Measurements from ENCODE around the gene ZC3HAV1.
"Not testable (repeated sequence)": the region's sequence is repeated elsewhere in the genome, so short reads cannot be mapped to it uniquely, and the experiment has no call there.

The ZC3HAV1 gene

DNA sequence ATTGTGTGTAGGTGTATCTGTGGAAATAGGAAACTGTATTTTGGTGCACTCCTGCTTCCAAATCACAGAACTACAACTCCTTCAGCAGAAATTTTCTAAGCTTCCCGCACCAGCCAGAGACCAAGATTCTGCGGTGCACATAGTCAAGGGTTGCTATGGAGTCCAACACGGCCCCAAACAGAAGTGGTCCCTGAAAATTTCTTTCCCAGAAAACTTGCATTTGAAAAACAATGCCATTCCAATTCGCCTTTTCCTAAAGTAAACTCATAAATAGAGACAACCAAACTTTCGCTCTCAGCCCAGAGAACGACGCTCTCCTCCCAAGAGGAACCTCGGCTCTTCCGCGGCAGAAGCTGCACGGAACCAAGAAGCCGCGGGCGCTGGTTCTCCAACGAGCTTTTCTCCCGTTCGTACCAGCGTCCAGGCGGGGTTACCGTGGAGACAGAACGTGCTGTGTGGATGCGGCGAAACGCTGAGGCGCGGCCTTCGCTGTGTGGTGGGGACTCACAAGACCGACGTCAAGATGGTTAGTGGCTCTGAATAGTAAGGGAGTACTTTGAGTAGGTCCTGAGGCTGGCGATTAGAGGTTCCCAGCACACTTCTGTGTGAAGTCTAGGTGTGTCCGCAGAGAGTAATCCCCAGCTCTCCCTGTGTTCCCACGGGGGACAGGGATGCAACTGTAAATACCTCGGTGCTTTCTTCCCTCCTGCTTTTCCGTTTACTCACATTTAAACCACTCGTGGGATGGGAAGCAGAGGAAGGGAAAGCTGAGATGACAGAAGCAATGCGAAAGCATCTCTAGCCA, 24.0 kb upstream of the ZC3HAV1 start:
- H3K27ac ChIP-seq (ENCODE audit: low read length): peak overlapping the region; percentile 20

GRCh38 chr7:139132887-139133286, 23.4 kb upstream of the ZC3HAV1 start:
- no peak overlapping the region; the same call in 1 of the 2 replicates for H3K27ac ChIP-seq (ENCODE audit: low read length)
- no peaks in the 10 kb centered on the region for H3K9me3 ChIP-seq (ENCODE audit: insufficient read depth, low read length)
- H3K9ac ChIP-seq (ENCODE audit: low read length): peak overlapping the region; percentile 61
- H3K4me2 ChIP-seq (ENCODE audit: low read length): peak overlapping the region; percentile 95
- TF ChIP-seq, protein P1, sequence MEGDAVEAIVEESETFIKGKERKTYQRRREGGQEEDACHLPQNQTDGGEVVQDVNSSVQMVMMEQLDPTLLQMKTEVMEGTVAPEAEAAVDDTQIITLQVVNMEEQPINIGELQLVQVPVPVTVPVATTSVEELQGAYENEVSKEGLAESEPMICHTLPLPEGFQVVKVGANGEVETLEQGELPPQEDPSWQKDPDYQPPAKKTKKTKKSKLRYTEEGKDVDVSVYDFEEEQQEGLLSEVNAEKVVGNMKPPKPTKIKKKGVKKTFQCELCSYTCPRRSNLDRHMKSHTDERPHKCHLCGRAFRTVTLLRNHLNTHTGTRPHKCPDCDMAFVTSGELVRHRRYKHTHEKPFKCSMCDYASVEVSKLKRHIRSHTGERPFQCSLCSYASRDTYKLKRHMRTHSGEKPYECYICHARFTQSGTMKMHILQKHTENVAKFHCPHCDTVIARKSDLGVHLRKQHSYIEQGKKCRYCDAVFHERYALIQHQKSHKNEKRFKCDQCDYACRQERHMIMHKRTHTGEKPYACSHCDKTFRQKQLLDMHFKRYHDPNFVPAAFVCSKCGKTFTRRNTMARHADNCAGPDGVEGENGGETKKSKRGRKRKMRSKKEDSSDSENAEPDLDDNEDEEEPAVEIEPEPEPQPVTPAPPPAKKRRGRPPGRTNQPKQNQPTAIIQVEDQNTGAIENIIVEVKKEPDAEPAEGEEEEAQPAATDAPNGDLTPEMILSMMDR (IDR thresholded peaks at IDR 0.05; ENCODE audit: low read depth, low read length): no peak
- no peaks in the 10 kb centered on the region for H3K27me3 ChIP-seq (ENCODE audit: low read depth, low read length)
- no peaks in the 10 kb centered on the region for H4K20me1 ChIP-seq (ENCODE audit: insufficient read depth, low read length)
- peak overlapping the region; percentile 95 for H3K4me3 ChIP-seq (ENCODE audit: low read length)
- peaks cover 27% of the 10 kb centered on the region for H3K4me1 ChIP-seq (ENCODE audit: low read length)
- H3K79me2 ChIP-seq (ENCODE audit: low read length): no peaks in the 10 kb centered on the region
- H3K36me3 ChIP-seq (replicated peaks; ENCODE audit: low read depth, low read length): no peaks in the 10 kb centered on the region
- H2AFZ ChIP-seq (ENCODE audit: low read depth, low read length): peak overlapping the region; percentile 94

More for the DNA sequence above, 24.0 kb upstream of the ZC3HAV1 start:
- TF ChIP-seq, protein P1 (IDR thresholded peaks at IDR 0.05; ENCODE audit: low read depth, low read length): no peak
- no peak for TF ChIP-seq EZH2phosphoT487 (IDR thresholded peaks at IDR 0.05; ENCODE audit: low read depth)
- Histone ChIP-seq H3K36me3 (replicated peaks; ENCODE audit: low read depth, low read length) (no peaks in the 10 kb centered on the region), H3K79me2 (ENCODE audit: low read length) (no peaks in the 10 kb centered on the region), H3K9me3 (ENCODE audit: insufficient read depth, low read length) (no peaks in the 10 kb centered on the region), H3K9ac (ENCODE audit: low read length) (peak overlapping the region; percentile 61), H3K4me2 (ENCODE audit: low read length) (peak overlapping the region; percentile 95), H4K20me1 (ENCODE audit: insufficient read depth, low read length) (no peaks in the 10 kb centered on the region), H3K4me1 (ENCODE audit: low read length) (peaks cover 25% of the 10 kb centered on the region), H3K27me3 (ENCODE audit: low read depth, low read length) (no peaks in the 10 kb centered on the region), H3K4me3 (ENCODE audit: low read length) (peak overlapping the region; percentile 95), H2AFZ (ENCODE audit: low read depth, low read length) (peak overlapping the region; percentile 94)

GRCh38 chr7:139131601-139132041, 22.1 kb upstream of the ZC3HAV1 start:
- Histone ChIP-seq H3K9me3 (ENCODE audit: insufficient read depth, low read length) (no peaks in the 10 kb centered on the region), H3K4me2 (ENCODE audit: low read length) (peak overlapping the region; percentile 95), H3K79me2 (ENCODE audit: low read length) (no peaks in the 10 kb centered on the region), H2AFZ (ENCODE audit: low read depth, low read length) (peak overlapping the region; percentile 75), H3K27ac (ENCODE audit: low read length) (peak overlapping the region; percentile 59), H3K4me1 (ENCODE audit: low read length) (peaks cover 40% of the 10 kb centered on the region), H3K9ac (ENCODE audit: low read length) (peak overlapping the region; percentile 23; the same call in 1 of the 2 replicates), H3K4me3 (ENCODE audit: low read length) (peak overlapping the region; percentile 48), H4K20me1 (ENCODE audit: insufficient read depth, low read length) (no peaks in the 10 kb centered on the region), H3K36me3 (replicated peaks; ENCODE audit: low read depth, low read length) (no peaks in the 10 kb centered on the region), H3K27me3 (ENCODE audit: low read depth, low read length) (no peaks in the 10 kb centered on the region)
- no peak for TF ChIP-seq EZH2phosphoT487 (IDR thresholded peaks at IDR 0.05; ENCODE audit: low read depth)
- TF ChIP-seq, protein P1 (IDR thresholded peaks at IDR 0.05; ENCODE audit: low read depth, low read length): no peak

DNA sequence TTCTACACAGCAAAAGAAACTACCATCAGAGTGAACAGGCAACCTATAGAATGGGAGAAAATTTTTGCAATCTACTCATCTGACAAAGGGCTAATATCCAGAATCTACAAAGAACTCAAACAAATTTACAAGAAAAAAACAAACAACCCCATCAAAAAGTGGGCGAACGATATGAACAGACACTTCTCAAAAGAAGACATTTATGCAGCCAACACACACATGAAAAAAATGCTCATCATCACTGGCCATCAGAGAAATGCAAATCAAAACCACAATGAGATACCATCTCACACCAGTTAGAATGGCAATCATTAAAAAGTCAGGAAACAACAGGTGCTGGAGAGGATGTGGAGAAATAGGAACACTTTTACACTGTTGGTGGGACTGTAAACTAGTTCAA, 20.3 kb upstream of the ZC3HAV1 start:
- peaks cover 58% of the 10 kb centered on the region for H3K4me1 ChIP-seq (ENCODE audit: low read length)
- not testable (repeated sequence) for H3K9ac ChIP-seq (ENCODE audit: low read length); H3K27me3 ChIP-seq (ENCODE audit: low read depth, low read length); H2AFZ ChIP-seq (ENCODE audit: low read depth, low read length); H3K27ac ChIP-seq (ENCODE audit: low read length); H3K9me3 ChIP-seq (ENCODE audit: insufficient read depth, low read length); H4K20me1 ChIP-seq (ENCODE audit: insufficient read depth, low read length); H3K79me2 ChIP-seq (ENCODE audit: low read length); H3K4me3 ChIP-seq (ENCODE audit: low read length); H3K36me3 ChIP-seq (replicated peaks; ENCODE audit: low read depth, low read length); H3K4me2 ChIP-seq (ENCODE audit: low read length)

All from OCI-LY3 (cell line).